IMR-90 (cell line): ENCODE measurements around the gene PP2D1. TPM values are rescaled to one million over a fixed set of nuclear protein-coding genes. Genes with fewer than 3 reads are reported as not detected.
"Not testable (repeated sequence)": the region's sequence is repeated elsewhere in the genome, so short reads cannot be mapped to it uniquely, and the experiment has no call there.

Experiments used
- ATAC-seq: fragments of 200-7000 bp; cut with Tn5 transposase; 2 replicates; pipeline ENCODE4 v1.9.1; 2020; ENCODE audit warnings: low read depth, mild to moderate bottlenecking, moderate library complexity
- BruUV-seq: library from RNA; stranded (reverse); fragments of 400-500 nt; replicated peaks from 2 replicates; lab custom pipeline; 2021; lab: Mats Ljungman, UMichigan
- CTCF ChIA-PET: fragments of 300-600 bp; formaldehyde crosslinking; extraction: SDS; loops from one replicate; lab custom pipeline; 2021; ENCODE audit warnings: antibody characterized with exemption; lab: Yijun Ruan, JAX
- POLR2A ChIA-PET: fragments of 300-600 bp; sonication (Branson Sonifier 250); formaldehyde crosslinking; loops from one replicate; lab custom pipeline; 2022; ENCODE audit warnings: antibody characterized with exemption; ENCODE audit not compliant: unreplicated experiment; lab: Charles Lee
- DNase-seq: peaks from one replicate; pipeline ENCODE4 v3.0.0; 2013
- H2AFZ ChIP-seq: replicated peaks from 2 replicates; pipeline ENCODE3; 2013; ENCODE audit warnings: low read length, mild to moderate bottlenecking; ENCODE audit not compliant: poor library complexity
- H2AK5ac ChIP-seq: 2 replicates; pipeline ENCODE4 v1.6.1; 2013; ENCODE audit warnings: low read depth, low read length, inconsistent platforms
- H2AK9ac ChIP-seq: replicated peaks from 2 replicates; pipeline ENCODE3; 2013; ENCODE audit warnings: mild to moderate bottlenecking, low read depth, low read length, moderate library complexity; ENCODE audit not compliant: poor library complexity
- H2BK120ac ChIP-seq: 2 replicates; pipeline ENCODE4 v1.6.1; 2013; ENCODE audit warnings: low read depth, low read length, inconsistent platforms
- H2BK15ac ChIP-seq: 3 replicates; pipeline ENCODE4 v1.6.1; 2013; ENCODE audit warnings: low read depth, low read length, inconsistent platforms
- H2BK20ac ChIP-seq: 2 replicates; pipeline ENCODE4 v1.6.1; 2013; ENCODE audit warnings: low read depth, mild to moderate bottlenecking, inconsistent platforms, low read length, moderate library complexity
- H2BK5ac ChIP-seq: 2 replicates; pipeline ENCODE4 v1.6.1; 2013; ENCODE audit warnings: mild to moderate bottlenecking, low read depth, low read length, inconsistent platforms; ENCODE audit not compliant: poor library complexity, severe bottlenecking
- H3K14ac ChIP-seq: replicated peaks from 2 replicates; pipeline ENCODE4 v1.6.1; 2013; ENCODE audit warnings: low read depth, low read length, inconsistent platforms
- H3K18ac ChIP-seq: 2 replicates; pipeline ENCODE4 v1.6.1; 2013; ENCODE audit warnings: low read depth, low read length, control low read depth
- H3K23ac ChIP-seq: 2 replicates; pipeline ENCODE4 v1.6.1; 2013; ENCODE audit warnings: low read depth, low read length, inconsistent platforms
- H3K27ac ChIP-seq: 2 replicates; pipeline ENCODE4 v1.5.1; 2013; ENCODE audit warnings: mild to moderate bottlenecking, control low read depth, low read length; ENCODE audit not compliant: insufficient read depth
- H3K27me3 ChIP-seq: 2 replicates; pipeline ENCODE4 v1.6.1; 2013; ENCODE audit warnings: low read length; ENCODE audit not compliant: control insufficient read depth, insufficient read depth
- H3K36me3 ChIP-seq: 2 replicates; pipeline ENCODE4 v1.6.1; 2013; ENCODE audit warnings: low read length, mixed read lengths; ENCODE audit not compliant: control insufficient read depth, insufficient read depth
- H3K4ac ChIP-seq: 2 replicates; pipeline ENCODE4 v1.6.1; 2013; ENCODE audit warnings: low read depth, low read length, inconsistent platforms
- H3K4me1 ChIP-seq: 2 replicates; pipeline ENCODE4 v1.6.1; 2013; ENCODE audit warnings: low read length, mixed read lengths; ENCODE audit not compliant: control insufficient read depth, insufficient read depth
- H3K4me2 ChIP-seq: 2 replicates; pipeline ENCODE4 v1.6.1; 2013; ENCODE audit warnings: low read depth, mild to moderate bottlenecking, control low read depth, low read length, moderate library complexity
- H3K4me3 ChIP-seq: 2 replicates; pipeline ENCODE4 v1.5.1; 2013; ENCODE audit warnings: low read depth, mild to moderate bottlenecking, control low read depth, low read length, moderate library complexity; ENCODE audit not compliant: insufficient read depth
- H3K56ac ChIP-seq: 2 replicates; pipeline ENCODE4 v1.6.1; 2013; ENCODE audit warnings: low read length, inconsistent platforms; ENCODE audit not compliant: insufficient read depth; ENCODE audit errors: extremely low read depth
- H3K79me1 ChIP-seq, 2 experiments: 2 replicates each; pipeline ENCODE4 v1.6.1; 2013; ENCODE audit warnings: low read length in 2 of 2, inconsistent platforms in 1 of 2, low read depth in 1 of 2
- H3K9ac ChIP-seq: 2 replicates; pipeline ENCODE4 v1.6.1; 2013; ENCODE audit warnings: low read depth, low read length, control low read depth
- H3K9me1 ChIP-seq: 2 replicates; pipeline ENCODE4 v1.6.1; 2013; ENCODE audit warnings: low read length, inconsistent platforms; ENCODE audit not compliant: insufficient read depth
- H3K9me3 ChIP-seq: 2 replicates; pipeline ENCODE4 v1.6.1; 2013; ENCODE audit warnings: low read length; ENCODE audit not compliant: control insufficient read depth, insufficient read depth
- H4K20me1 ChIP-seq: 2 replicates; pipeline ENCODE4 v1.6.1; 2013; ENCODE audit warnings: low read length, inconsistent platforms; ENCODE audit not compliant: insufficient read depth
- H4K5ac ChIP-seq: 2 replicates; pipeline ENCODE4 v1.6.1; 2013; ENCODE audit warnings: mild to moderate bottlenecking, low read depth, low read length, control low read depth
- H4K8ac ChIP-seq, 2 experiments: 2 replicates each; pipeline ENCODE4 v1.6.1; 2013; ENCODE audit warnings: low read depth in 2 of 2, low read length in 2 of 2, control low read depth in 1 of 2, inconsistent platforms in 1 of 2
- H4K91ac ChIP-seq: 2 replicates; pipeline ENCODE4 v1.6.1; 2013; ENCODE audit warnings: low read depth, low read length, inconsistent platforms; ENCODE audit not compliant: insufficient read depth
- BHLHE40 ChIP-seq: fragments of 150-350 bp; IDR thresholded peaks from 2 replicates; pipeline ENCODE4 v1.6.1; 2016; ENCODE audit warnings: mild to moderate bottlenecking, low read depth, low read length
- FOS ChIP-seq: fragments of 150-350 bp; IDR thresholded peaks from 2 replicates; pipeline ENCODE4 v1.6.1; 2016; ENCODE audit warnings: low read depth, low read length
- MAFK ChIP-seq: IDR thresholded peaks from 2 replicates; pipeline ENCODE4 v1.6.1; 2012; ENCODE audit warnings: low read depth, low read length, improper control_type of control experiment
- MAZ ChIP-seq: IDR thresholded peaks from 2 replicates; pipeline ENCODE4 v1.6.1; 2012; ENCODE audit warnings: low read depth, mild to moderate bottlenecking, low read length, improper control_type of control experiment, moderate library complexity, borderline replicate concordance
- RFX5 ChIP-seq: IDR thresholded peaks from 2 replicates; pipeline ENCODE4 v1.8.0; 2012; ENCODE audit warnings: low read depth, mild to moderate bottlenecking, low read length, moderate library complexity
- SMC3 ChIP-seq: fragments of 150-350 bp; IDR thresholded peaks from 2 replicates; pipeline ENCODE4 v1.6.1; 2016; ENCODE audit warnings: low read depth, mild to moderate bottlenecking, antibody characterized with exemption, low read length, moderate library complexity
- WGBS, 2 experiments: methylation state at CpG; one replicate each; pipeline versions ENCODE4 v1.1.5 to v1.1.7; 2013; ENCODE audit warnings: missing lambda C conversion rate in 2 of 2; ENCODE audit not compliant: insufficient read length in 1 of 2; ENCODE audit errors: extremely low coverage in 2 of 2; 5-methylcytosine and 5-hydroxymethylcytosine counted together
- dilution Hi-C: fragments of 300-500 bp; cut with HindIII; formaldehyde crosslinking; loops from one replicate; pipeline ENCODE4 v1.14.3; 2018; ENCODE audit warnings: low sequenced_read_pairs; ENCODE audit not compliant: unreplicated experiment
- in situ Hi-C: fragments of 300-500 bp; cut with MboI; formaldehyde crosslinking; loops from 3 replicates; pipeline ENCODE4 v1.14.3; 2019; ENCODE audit warnings: low sequenced_read_pairs, inconsistent platforms, mixed read lengths
- intact Hi-C: fragments of 100-400 bp; cut with micrococcal nuclease; formaldehyde crosslinking; loops from 2 replicates; pipeline ENCODE4 v1.10.0; 2022
- polyA plus RNA-seq, 3 experiments: library from polyadenylated mRNA; depleted of rRNA; stranded (reverse); fragments of >200 nt; gene quantifications; 2 replicates each; pipeline ENCODE4 v1.2.3, GENCODE V29; 2012; ENCODE audit warnings: low replicate concordance in 1 of 3
- total RNA-seq: library from RNA; depleted of rRNA; stranded (reverse); fragments of >200 nt; gene quantifications from 2 replicates; pipeline ENCODE4 v1.2.3, GENCODE V29; 2012

PP2D1 gene
- total and polyA plus RNA-seq, 2 of the 4 experiments (the other 2 are of a cell fraction): not detected

GRCh38 chr3:20022954-20023622 is 11.0 kb upstream of the PP2D1 start:
- Histone ChIP-seq H2AFZ (no peak overlapping the region), H4K20me1 (no peaks in the 10 kb centered on the region), H3K4me1 (no peaks in the 10 kb centered on the region), H3K9me3 (no peaks in the 10 kb centered on the region), H3K27me3 (no peaks in the 10 kb centered on the region), H3K4ac (no peak overlapping the region), H3K79me1 (no peaks in the 10 kb centered on the region), H2BK5ac (no peak overlapping the region), H3K27ac (no peak overlapping the region), H3K14ac (no peak overlapping the region), H2BK15ac (no peak overlapping the region), H2AK5ac (no peak overlapping the region), H3K36me3 (no peaks in the 10 kb centered on the region), H3K4me2 (no peak overlapping the region), H2BK20ac (no peak overlapping the region), H4K5ac (no peak overlapping the region), H3K56ac (no peak overlapping the region), H3K4me3 (no peak overlapping the region), H2AK9ac (no peak overlapping the region), H3K18ac (no peak overlapping the region), H3K9ac (no peak overlapping the region), H3K9me1 (no peaks in the 10 kb centered on the region), H4K91ac (no peak overlapping the region), H4K8ac (no peak overlapping the region), H3K23ac (no peak overlapping the region), H2BK120ac (no peak overlapping the region)
- no peak for ATAC-seq
- WGBS, 2 experiments: no CpG with 5 or more reads among the region's 2 CpGs
- intact Hi-C loops: no loop called here
- ChIA-PET CTCF (no interaction called here), POLR2A (no interaction called here)
- in situ Hi-C loops: no loop called here
- BruUV-seq: no TSS peak
- no peak for DNase-seq
- dilution Hi-C loops: no loop called here
- TF ChIP-seq MAFK: no peak
- TF ChIP-seq BHLHE40: no peak
- no peak for TF ChIP-seq FOS
- no peak for TF ChIP-seq SMC3
- TF ChIP-seq MAZ: no peak
- TF ChIP-seq RFX5: no peak

DNA sequence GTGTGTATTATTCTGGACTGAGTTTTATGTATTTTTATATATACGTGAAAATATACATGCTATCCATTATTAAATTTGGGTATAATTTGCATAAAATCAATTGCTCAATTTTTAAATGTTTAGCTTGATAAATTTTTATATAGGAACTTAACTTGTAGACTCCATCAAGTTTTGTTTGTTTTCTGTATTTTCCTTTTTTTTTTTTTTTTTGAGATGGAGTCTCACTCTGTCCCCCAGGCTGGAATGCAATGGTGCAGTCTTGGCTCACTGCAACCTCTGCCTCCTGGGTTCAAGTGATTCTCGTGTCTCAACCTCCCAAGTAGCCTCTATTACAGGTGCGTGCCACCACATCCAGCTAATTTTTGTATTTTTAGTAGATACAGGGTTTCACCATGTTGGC is 4.0 kb upstream of the PP2D1 start:
- H3K4ac ChIP-seq, CTCF ChIA-PET, H3K4me1 ChIP-seq, H2AFZ ChIP-seq, H2BK20ac ChIP-seq, H3K36me3 ChIP-seq, in situ Hi-C loops, H3K14ac ChIP-seq, H2BK120ac ChIP-seq, H2BK15ac ChIP-seq, BruUV-seq, dilution Hi-C loops, H3K18ac ChIP-seq, DNase-seq, H3K56ac ChIP-seq, H3K9ac ChIP-seq, POLR2A ChIA-PET, H2AK5ac ChIP-seq, H4K91ac ChIP-seq, intact Hi-C loops, H3K27ac ChIP-seq, H3K4me2 ChIP-seq, H4K5ac ChIP-seq, H3K9me1 ChIP-seq, ATAC-seq, H3K27me3 ChIP-seq, H4K20me1 ChIP-seq, H2AK9ac ChIP-seq, H3K9me3 ChIP-seq, H2BK5ac ChIP-seq, H3K23ac ChIP-seq, H3K79me1 ChIP-seq, H3K4me3 ChIP-seq, H4K8ac ChIP-seq: not testable (repeated sequence)
- WGBS, 2 experiments: no CpG with 5 or more reads among the region's 3 CpGs
